ENCODE measurements around the gene SYNE1. TPM values are rescaled to one million over a fixed set of nuclear protein-coding genes. Genes with fewer than 3 reads are reported as not detected.
"Not testable (repeated sequence)": the region's sequence is repeated elsewhere in the genome, so short reads cannot be mapped to it uniquely, and the experiment has no call there.

The SYNE1 gene
- total and polyA plus RNA-seq, 5 experiments from 2014 or later: 40.7 to 186 (median 69.5) TPM

DNA sequence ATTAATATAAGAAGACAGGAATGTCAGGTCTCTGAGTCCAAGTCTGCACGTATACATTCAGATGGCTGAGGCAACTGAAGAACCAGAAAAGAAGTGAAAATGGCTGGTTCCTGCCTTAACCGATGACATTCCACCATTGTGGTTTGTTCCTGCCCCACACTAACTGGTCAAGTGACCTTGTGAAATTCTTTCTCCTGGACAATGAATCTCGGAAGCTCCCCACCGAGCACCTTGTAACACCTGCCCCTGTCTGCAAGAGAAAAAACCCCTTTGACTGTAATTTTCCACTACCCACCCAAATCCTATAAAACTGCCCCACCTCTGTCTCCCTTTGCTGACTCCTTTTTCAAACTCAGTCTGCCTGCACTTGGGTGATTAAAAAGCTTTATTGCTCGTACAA is 140.4 kb downstream of the SYNE1 start:
- DNase-seq: no peak
- POLR2A ChIA-PET: no interaction called here
- no peaks in the 10 kb centered on the region for H3K4me1 Mint-ChIP-seq
- no peaks in the 10 kb centered on the region for H3K9me3 Mint-ChIP-seq
- no peak for ATAC-seq
- H3K4me3 Mint-ChIP-seq: no peak overlapping the region
- H3K27ac Mint-ChIP-seq: no peak overlapping the region
- no peaks in the 10 kb centered on the region for H3K36me3 Mint-ChIP-seq
- peaks cover 0 to 4% (median 0%) of the 10 kb centered on the region in 5 donors for H3K27me3 Mint-ChIP-seq

DNA sequence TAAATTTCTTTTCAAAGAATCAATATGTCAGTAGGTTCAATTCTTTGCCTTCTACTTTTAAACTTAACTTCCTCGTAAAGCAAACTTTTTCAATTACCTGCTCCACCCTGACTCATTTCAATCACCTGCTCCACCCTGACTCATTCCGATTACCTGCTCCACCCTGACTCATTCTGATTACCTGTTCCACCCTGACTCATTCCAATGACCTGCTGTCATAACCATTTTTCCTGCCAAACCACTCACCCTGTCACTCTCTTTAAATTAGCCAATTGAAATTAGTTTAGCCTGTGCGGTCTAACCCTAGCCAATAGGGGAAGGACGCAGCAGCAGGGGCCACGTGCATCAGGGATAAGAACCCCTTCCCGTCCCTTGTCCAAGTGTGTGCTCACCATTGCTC is 141.7 kb downstream of the SYNE1 start:
- H3K4me1 Mint-ChIP-seq, H3K27me3 Mint-ChIP-seq, ATAC-seq, H3K27ac Mint-ChIP-seq, H3K4me3 Mint-ChIP-seq, H3K36me3 Mint-ChIP-seq, POLR2A ChIA-PET, DNase-seq, H3K9me3 Mint-ChIP-seq: not testable (repeated sequence)

DNA sequence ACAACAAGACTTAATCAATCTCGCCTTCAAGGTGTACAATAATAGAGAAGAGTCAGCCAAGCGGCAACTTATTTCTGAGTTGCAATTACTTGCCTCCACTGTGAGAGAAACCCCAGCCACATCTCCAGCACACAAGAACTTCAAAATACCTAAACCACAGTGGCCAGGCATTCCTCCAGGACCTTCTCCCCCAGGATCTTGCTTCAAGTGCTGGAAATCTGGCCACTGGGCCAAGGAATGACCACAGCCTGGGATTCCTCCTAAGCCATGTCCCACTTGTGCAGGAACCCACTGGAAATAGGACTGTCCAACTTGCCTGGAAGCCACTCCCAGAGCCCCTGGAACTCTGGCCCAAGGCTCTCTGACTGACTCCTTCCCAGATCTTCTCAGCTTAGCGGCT is 144.9 kb downstream of the SYNE1 start:
- ATAC-seq, H3K4me3 Mint-ChIP-seq, H3K9me3 Mint-ChIP-seq, H3K36me3 Mint-ChIP-seq, POLR2A ChIA-PET, DNase-seq, H3K27ac Mint-ChIP-seq, H3K27me3 Mint-ChIP-seq, H3K4me1 Mint-ChIP-seq: not testable (repeated sequence)

DNA sequence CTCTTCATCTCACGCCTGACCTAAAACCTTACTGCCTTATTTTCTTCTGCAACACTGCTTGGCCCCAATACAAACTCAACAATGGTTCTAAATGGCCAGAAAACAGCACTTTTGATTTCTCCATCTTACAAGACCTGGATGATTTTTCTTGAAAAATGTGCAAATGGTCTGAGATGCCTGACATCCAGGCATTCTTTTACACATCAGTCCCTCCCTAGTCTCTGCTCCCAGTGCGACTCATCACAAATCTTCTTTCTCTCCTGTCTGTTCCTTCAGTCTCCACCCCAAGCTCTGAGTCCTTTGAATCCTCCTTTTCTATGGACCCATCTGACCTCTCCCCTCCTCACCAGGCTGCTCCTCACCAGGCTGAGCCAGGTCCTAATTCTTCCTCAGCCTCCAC is 145.7 kb downstream of the SYNE1 start:
- H3K4me3 Mint-ChIP-seq, ATAC-seq, H3K27ac Mint-ChIP-seq, H3K27me3 Mint-ChIP-seq, H3K4me1 Mint-ChIP-seq, H3K9me3 Mint-ChIP-seq, H3K36me3 Mint-ChIP-seq, POLR2A ChIA-PET, DNase-seq: not testable (repeated sequence)

DNA sequence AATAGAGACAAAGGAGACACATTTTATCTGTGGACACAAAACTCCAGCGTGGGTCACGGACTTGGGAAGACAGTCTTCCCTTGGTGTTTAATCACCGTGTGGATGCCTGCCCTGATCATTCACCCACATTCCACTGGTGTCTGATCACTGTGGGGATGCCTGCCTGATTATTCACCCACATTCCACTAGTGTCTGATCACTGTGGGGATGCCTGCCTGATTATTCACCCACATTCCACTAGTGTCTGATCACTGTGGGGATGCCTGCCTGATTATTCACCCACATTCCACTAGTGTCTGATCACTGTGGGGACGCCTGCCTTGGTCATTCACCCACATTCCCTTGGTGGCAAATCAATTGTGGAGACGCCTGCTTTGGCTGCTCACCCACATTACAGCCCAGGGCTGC is 146.2 kb downstream of the SYNE1 start:
- ATAC-seq, H3K9me3 Mint-ChIP-seq, POLR2A ChIA-PET, DNase-seq, H3K27ac Mint-ChIP-seq, H3K27me3 Mint-ChIP-seq, H3K4me1 Mint-ChIP-seq, H3K4me3 Mint-ChIP-seq, H3K36me3 Mint-ChIP-seq: not testable (repeated sequence)

DNA sequence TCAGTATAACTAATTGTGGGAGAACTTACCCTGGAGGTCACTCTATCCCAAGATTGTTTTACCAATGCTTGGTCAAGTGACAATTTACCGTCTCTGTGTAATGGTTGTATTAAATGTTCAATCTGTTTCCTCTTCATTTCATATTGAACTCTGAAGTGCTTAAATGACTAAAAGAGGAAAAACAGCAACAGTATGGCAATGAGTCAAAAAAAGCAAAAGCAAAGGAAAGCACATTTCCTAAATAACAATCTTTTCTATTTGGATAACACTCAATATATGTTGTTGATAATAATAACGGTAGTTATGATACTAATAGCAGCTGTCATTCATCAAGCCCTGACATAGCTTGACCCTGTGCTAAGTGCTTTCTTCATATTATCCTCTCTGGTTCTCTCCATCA is 152.4 kb downstream of the SYNE1 start:
- H3K36me3 Mint-ChIP-seq: no peaks in the 10 kb centered on the region
- POLR2A ChIA-PET: no interaction called here
- no peak overlapping the region for H3K27ac Mint-ChIP-seq
- H3K4me1 Mint-ChIP-seq: peaks cover 0 to 3% (median 0%) of the 10 kb centered on the region in 4 donors
- H3K4me3 Mint-ChIP-seq: no peak overlapping the region
- H3K27me3 Mint-ChIP-seq: peaks cover 0 to 7% (median 0%) of the 10 kb centered on the region in 5 donors
- DNase-seq (no peak), ATAC-seq (no peak)
- no peaks in the 10 kb centered on the region for H3K9me3 Mint-ChIP-seq

DNA sequence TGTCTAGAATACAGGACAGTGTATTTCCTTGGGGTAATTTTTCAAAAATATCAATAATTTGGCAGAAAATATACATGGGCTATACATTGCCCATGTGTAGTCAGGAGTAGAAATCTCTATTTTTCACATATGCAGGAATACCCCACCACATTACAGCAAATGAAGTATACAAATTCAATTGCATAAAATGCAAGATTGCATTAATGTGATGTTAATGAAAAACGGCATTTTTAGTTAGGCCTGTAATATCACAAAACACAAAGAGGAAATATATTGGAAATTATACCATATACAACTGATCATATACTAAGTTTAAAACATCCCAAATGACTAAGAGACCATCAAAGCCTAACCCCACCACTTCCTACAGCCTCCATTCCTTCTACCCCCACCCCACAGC is 154.9 kb downstream of the SYNE1 start:
- no peak for DNase-seq
- peaks cover 0 to 3% (median 0%) of the 10 kb centered on the region in 5 donors for H3K27me3 Mint-ChIP-seq
- no peak overlapping the region for H3K27ac Mint-ChIP-seq
- H3K36me3 Mint-ChIP-seq: no peaks in the 10 kb centered on the region
- H3K4me3 Mint-ChIP-seq: no peak overlapping the region
- ATAC-seq: no peak
- no peaks in the 10 kb centered on the region for H3K9me3 Mint-ChIP-seq
- H3K4me1 Mint-ChIP-seq: peaks cover 0 to 3% (median 0%) of the 10 kb centered on the region in 4 donors
- POLR2A ChIA-PET: no interaction called here

DNA sequence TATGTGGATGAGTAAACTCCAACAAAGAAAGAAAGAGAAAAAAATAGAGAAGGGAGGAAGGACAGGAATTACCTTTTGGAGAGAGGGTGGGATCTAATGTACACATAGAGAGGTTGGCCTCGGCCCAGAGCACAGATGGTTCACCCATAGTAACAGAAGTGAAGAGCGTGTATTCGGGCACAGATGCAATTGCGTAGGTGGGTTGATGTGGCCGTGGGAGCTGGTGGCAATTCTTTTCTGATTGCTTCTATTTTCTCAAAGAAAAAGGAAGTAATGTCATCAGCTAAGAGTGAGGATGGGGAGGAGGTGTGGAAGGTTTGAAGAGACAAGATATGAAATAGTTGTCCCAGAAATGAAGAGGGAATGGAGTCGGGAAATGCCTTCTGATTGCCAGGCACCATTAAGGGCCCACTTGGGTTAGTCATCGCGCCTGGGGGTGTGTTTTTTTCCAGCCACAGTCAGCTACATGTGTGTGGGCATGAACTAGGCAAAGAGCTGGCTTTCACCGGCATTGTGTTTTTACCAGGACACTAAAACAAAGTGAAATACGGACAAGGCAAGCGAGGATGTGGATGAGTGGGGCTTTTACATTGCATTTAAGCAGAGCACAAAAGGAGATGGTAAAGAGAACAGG is 158.7 kb downstream of the SYNE1 start:
- DNase-seq (no peak), ATAC-seq (no peak)
- no peaks in the 10 kb centered on the region for H3K36me3 Mint-ChIP-seq
- H3K4me3 Mint-ChIP-seq: no peak overlapping the region
- H3K4me1 Mint-ChIP-seq: no peaks in the 10 kb centered on the region
- H3K27me3 Mint-ChIP-seq: peaks cover 0 to 6% (median 0%) of the 10 kb centered on the region in 5 donors
- H3K27ac Mint-ChIP-seq: no peak overlapping the region
- peaks cover 0 to 4% (median 0%) of the 10 kb centered on the region in 9 donors for H3K9me3 Mint-ChIP-seq
- POLR2A ChIA-PET: no interaction called here

DNA sequence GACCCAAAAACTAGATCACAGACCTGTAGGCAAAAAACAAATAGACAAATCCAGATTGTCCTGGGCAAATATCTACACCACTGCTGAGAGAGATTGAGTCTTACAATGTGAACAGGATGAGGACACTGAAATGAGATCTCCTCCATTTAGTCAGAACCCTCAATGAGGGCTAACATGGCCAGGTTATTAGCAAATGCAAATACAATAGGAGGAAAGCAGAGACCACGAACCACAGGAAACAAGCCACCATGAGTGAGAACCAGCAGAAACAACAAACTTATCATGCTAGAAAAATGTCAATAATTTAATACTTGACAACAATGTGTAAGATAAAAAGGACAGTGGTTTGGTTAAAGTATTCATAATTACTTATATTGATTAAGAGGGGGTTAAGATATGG is 162.8 kb downstream of the SYNE1 start:
- H3K36me3 Mint-ChIP-seq: no peaks in the 10 kb centered on the region
- ATAC-seq: no peak
- H3K27ac Mint-ChIP-seq: no peak overlapping the region

DNA sequence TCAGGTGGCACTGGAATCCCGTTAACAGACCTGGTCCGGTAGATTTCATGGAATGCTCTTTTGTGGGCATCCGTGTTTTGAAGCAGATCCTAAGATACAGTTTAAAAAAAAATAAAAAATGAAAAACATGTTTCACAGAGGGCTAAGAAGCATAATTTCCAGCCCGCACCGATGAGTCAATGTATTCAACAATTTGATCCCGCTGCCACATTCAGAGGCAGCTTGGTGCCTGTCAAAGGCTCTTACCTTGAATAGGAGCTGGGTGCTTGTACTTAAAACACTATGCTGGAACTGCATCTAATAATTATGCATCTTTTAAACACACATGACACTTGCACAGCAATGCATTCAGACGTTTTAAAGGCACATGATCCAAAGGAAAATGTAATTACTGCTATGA is 164.8 kb downstream of the SYNE1 start:
- Mint-ChIP-seq H3K4me1 (no peaks in the 10 kb centered on the region), H3K4me3 (no peak overlapping the region), H3K27ac (no peak overlapping the region), H3K36me3 (no peaks in the 10 kb centered on the region), H3K9me3 (peaks cover 0 to 4% (median 0%) of the 10 kb centered on the region in 9 donors), H3K27me3 (peaks cover 2 to 8% (median 3%) of the 10 kb centered on the region in 5 donors)
- DNase-seq: no peak
- POLR2A ChIA-PET: no interaction called here
- ATAC-seq: no peak

More for the DNA sequence above, 162.8 kb downstream of the SYNE1 start:
- POLR2A ChIA-PET: no interaction called here
- Mint-ChIP-seq H3K4me3 (no peak overlapping the region), H3K9me3 (peaks cover 0 to 4% (median 0%) of the 10 kb centered on the region in 9 donors), H3K4me1 (no peaks in the 10 kb centered on the region), H3K27me3 (peaks cover 2 to 8% (median 3%) of the 10 kb centered on the region in 5 donors)
- DNase-seq: no peak

DNA sequence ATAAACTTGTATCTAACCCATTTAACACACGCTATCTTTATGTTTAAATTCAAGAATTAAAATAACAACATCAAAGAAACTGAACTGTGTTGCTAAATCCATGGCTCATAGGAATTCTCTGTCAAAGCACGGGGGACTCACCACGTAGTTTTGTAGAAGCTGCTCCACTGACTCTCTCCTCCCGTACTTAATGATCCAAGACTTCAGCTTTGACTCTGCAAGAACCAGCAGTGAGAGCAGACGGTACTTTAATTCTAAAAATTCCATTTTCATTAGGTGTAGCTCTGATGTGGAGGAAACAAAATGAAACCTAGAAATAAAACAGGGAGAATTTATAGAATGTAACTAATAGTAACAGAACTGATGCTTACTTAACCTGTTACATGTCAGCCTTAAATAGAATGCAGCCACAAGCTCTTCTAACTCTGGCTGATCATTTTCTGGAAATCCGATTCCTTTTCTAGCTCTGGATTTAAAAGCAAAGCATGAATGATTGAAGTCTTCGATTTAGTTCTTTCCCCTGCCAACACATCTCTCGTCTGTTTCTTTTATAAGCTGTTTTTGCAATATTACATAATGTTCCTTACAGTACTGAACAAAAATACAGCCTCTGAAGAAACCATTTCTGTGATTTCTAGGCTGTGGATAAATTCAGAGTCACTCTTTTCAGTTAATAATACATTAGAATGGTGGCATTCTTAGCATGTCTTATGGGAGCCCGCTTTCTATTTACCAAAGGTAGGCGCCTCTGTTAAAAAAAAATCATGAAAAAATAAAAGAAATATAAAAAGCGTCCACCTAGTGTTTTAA is 165.5 kb downstream of the SYNE1 start:
- Mint-ChIP-seq H3K27ac (no peak overlapping the region), H3K27me3 (peaks cover 2 to 8% (median 3%) of the 10 kb centered on the region in 5 donors), H3K36me3 (no peaks in the 10 kb centered on the region), H3K9me3 (peaks cover 0 to 4% (median 0%) of the 10 kb centered on the region in 9 donors), H3K4me3 (no peak overlapping the region), H3K4me1 (no peaks in the 10 kb centered on the region)
- DNase-seq (no peak), ATAC-seq (no peak)
- POLR2A ChIA-PET: no interaction called here

DNA sequence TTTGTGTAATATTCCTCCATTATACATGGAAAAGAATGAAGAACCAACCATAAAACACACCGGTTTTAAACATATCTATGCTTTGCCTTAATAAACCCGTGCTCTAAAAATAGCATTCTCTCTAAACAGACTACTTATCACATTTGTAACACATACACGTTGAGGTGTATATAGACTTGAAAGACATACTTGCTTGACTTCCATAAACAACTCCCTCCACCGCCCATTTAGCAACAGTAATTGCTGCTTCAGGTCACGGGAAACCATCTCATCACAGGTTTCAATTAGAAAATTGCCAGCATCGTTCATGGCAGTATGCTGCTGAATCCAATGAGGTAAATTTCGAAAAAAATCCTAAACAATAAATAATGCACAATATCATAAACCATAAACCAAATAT is 174.0 kb downstream of the SYNE1 start:
- POLR2A ChIA-PET: no interaction called here
- H3K36me3 Mint-ChIP-seq: no peaks in the 10 kb centered on the region
- no peak for ATAC-seq
- H3K4me1 Mint-ChIP-seq: peaks cover 0 to 10% (median 8%) of the 10 kb centered on the region in 4 donors
- H3K27ac Mint-ChIP-seq: no peak overlapping the region
- no peak for DNase-seq
- H3K4me3 Mint-ChIP-seq: peak overlapping the region in 7 of 10 donors; percentile 17 to 67 (median 57)
- H3K27me3 Mint-ChIP-seq: peaks cover 0 to 25% (median 6%) of the 10 kb centered on the region in 5 donors
- no peaks in the 10 kb centered on the region for H3K9me3 Mint-ChIP-seq

DNA sequence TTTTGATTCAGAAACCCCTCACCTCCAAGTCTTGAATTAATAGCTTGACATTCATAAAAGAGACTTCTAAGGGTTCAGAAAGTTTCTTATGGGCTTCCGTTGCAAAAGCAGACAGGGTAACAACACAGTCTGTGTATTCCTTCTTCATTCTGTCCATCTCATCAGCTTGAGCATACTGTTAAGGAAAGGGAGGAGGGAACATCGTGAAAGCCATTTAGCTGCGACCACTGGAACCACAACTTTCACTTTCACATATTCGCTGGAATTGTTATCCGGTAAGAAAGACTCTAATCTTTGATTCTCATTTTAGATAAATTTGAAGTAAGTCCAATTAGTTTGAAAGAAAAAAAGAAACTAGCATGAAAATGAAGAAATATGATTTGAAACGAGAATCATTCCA is 174.4 kb downstream of the SYNE1 start:
- peaks cover 0 to 25% (median 6%) of the 10 kb centered on the region in 5 donors for H3K27me3 Mint-ChIP-seq
- H3K4me3 Mint-ChIP-seq: peak overlapping the region in 9 of 10 donors; percentile 17 to 67 (median 52)
- H3K4me1 Mint-ChIP-seq: peaks cover 0 to 10% (median 8%) of the 10 kb centered on the region in 4 donors
- POLR2A ChIA-PET: no interaction called here
- no peaks in the 10 kb centered on the region for H3K36me3 Mint-ChIP-seq
- ATAC-seq: no peak
- H3K9me3 Mint-ChIP-seq: no peaks in the 10 kb centered on the region
- H3K27ac Mint-ChIP-seq: no peak overlapping the region
- DNase-seq: no peak

Data from naive thymus-derived CD8-positive, alpha-beta T cell (primary cell).